Heart right ventricle (tissue), 16 donors: ENCODE results near the gene AHCY. TPM values are rescaled to one million over a fixed set of nuclear protein-coding genes. Genes with fewer than 3 reads are reported as not detected.

Experiments
- ATAC-seq, 8 donors: fragments of 200-7000 bp; cut with Tn5 transposase; one replicate each; pipeline ENCODE4 v1.9.1; 2020; ENCODE audit warnings: mild to moderate bottlenecking in 8 of 8, moderate library complexity in 8 of 8, moderate number of reproducible peaks in 1 of 8
- DNase-seq, 2 donors: peaks; one replicate each; pipeline ENCODE4 v3.0.0-alpha.2; 2020
- H3K27ac ChIP-seq, 10 donors: fragments of 200-600 bp; sonication (generic) in 2 of 10; one replicate each; pipeline versions ENCODE4 v1.5.0 to v1.8.0; 2020 to 2022; ENCODE audit warnings: mild to moderate bottlenecking in 3 of 10
- H3K27me3 ChIP-seq, 7 donors: fragments of 200-600 bp; one replicate each; pipeline ENCODE4 v1.8.0; 2021 to 2022; ENCODE audit warnings: mild to moderate bottlenecking in 2 of 7
- H3K36me3 ChIP-seq, 9 donors: fragments of 200-600 bp; sonication (generic) in 1 of 9; one replicate each; pipeline versions ENCODE4 v1.5.0 to v1.8.0; 2020 to 2022; ENCODE audit warnings: mild to moderate bottlenecking in 2 of 9
- H3K4me1 ChIP-seq, 9 donors: fragments of 200-600 bp; sonication (generic) in 1 of 9; one replicate each; pipeline versions ENCODE4 v1.5.0 to v1.8.0; 2020 to 2022; ENCODE audit warnings: mild to moderate bottlenecking in 4 of 9
- H3K4me3 ChIP-seq, 10 donors: fragments of 200-600 bp; sonication (generic) in 2 of 10; one replicate each; pipeline versions ENCODE4 v1.5.0 to v1.8.0; 2020 to 2022; ENCODE audit warnings: mild to moderate bottlenecking in 7 of 10, moderate library complexity in 2 of 10
- H3K9me3 ChIP-seq, 11 donors: fragments of 200-600 bp in 10 of 11; sonication (generic) in 2 of 11; one replicate each; pipeline versions ENCODE4 v1.5.0 to v1.8.0; 2013 to 2022; ENCODE audit warnings: mild to moderate bottlenecking in 2 of 11, control low read depth in 1 of 11, moderate library complexity in 1 of 11
- WGBS, 2 donors: extraction: QIAGEN DNeasy Blood & Tissue Kit; methylation state at CpG; one replicate each; pipeline ENCODE4 v1.1.7; 2013; ENCODE audit warnings: inconsistent platforms in 1 of 2; 5-methylcytosine and 5-hydroxymethylcytosine counted together
- intact Hi-C, 10 donors: fragments of 100-400 bp; cut with DNase I; formaldehyde crosslinking; loops; one replicate each; pipeline versions ENCODE4 v1.11.1 to v1.14.2; 2022
- polyA plus RNA-seq, 2 donors: library from polyadenylated mRNA; stranded (reverse); fragments of 200-250 nt; gene quantifications; one replicate each; pipeline ENCODE4 v1.2.3, GENCODE V29; 2013
- total RNA-seq, 10 donors: library from RNA; stranded (reverse); fragmentation: NEBNext Ultra II Directional in 3 of 10; extraction: Animal tissue kit (Norgen Biotek cat#: 25700) in 3 of 10; gene quantifications; one replicate each; pipeline versions ENCODE4 v1.2.1 to v1.2.4, GENCODE V29; 2021 to 2023
- TF ChIP-seq, protein P1 (sequence below), 9 donors: fragments of 200-600 bp; sonication (generic) in 2 of 9; IDR thresholded peaks; one replicate each; pipeline versions ENCODE4 v1.5.0 to v1.8.0; 2021 to 2022; ENCODE audit warnings: antibody characterized with exemption in 9 of 9, mild to moderate bottlenecking in 5 of 9, moderate library complexity in 1 of 9
- donor health status: Arrhythmogenic right ventricular cardiomyopathy.
- donor health status: ischemic (EF 13 %, LVEDD 7.1; RV severe dilation, severe dysfunction).
- donor health status: healthy with polysubstance abuse.
- donor health status: DM: no; HTN: yes; CAD: no.
- donor health status: DM: no; HTN: no; CAD: no.
- donor health status: ischemic (EF 25% LVEDD 6.9; RV normal size, moderate dysfunction).
- donor health status: ischemic (EF 25% LVEDD 5.7; RV mildly dilated, moderate dysfunction).
- donor health status: healthy.
- donor health status: DM: yes; HTN: yes; CAD: no.
- donor health status: Ischemic cardiomyopathy.
- donor health status: ischemic (EF 35%, LVEDD 5.7; RV mildly dilated, moderate dysfunction).
- donor health status: nonischemic (EF 11% LVEDD 7.7; RV severe dilation, severe dysfunction).
- donor health status: DM: yes; HTN: yes; CAD: no.
- donor health status: PGD.
- donor health status: ischemic (EF 29% LVEDD 5.4; RV normal size, mild dysfunction).
- donor health status: nonischemic (EF 23%, LVEDD 6.1; RV moderate dilation, normal function).

AHCY gene
- total and polyA plus RNA-seq, 12 donors: 42.3 to 83.9 (median 56.7) TPM

DNA sequence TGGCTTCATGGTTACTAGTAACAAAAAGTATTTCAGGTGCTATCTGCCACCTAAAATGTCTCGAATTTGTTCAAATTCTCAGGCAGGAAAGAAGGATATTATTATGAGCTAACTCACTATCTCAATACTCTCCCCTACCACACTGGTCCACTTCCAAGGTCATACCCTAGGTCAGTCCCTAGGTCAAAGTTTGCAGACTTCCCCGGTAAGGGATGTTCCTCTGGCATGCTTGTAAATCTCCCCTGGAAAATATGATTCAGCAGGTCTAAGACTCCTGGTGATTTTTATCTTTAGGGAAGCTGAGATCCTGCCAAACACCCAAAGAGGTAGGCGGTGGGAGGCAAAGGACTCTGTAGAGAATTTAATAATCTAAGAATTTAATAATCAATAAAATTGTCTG, 6.7 kb downstream of the AHCY start:
- TF ChIP-seq, protein P1, sequence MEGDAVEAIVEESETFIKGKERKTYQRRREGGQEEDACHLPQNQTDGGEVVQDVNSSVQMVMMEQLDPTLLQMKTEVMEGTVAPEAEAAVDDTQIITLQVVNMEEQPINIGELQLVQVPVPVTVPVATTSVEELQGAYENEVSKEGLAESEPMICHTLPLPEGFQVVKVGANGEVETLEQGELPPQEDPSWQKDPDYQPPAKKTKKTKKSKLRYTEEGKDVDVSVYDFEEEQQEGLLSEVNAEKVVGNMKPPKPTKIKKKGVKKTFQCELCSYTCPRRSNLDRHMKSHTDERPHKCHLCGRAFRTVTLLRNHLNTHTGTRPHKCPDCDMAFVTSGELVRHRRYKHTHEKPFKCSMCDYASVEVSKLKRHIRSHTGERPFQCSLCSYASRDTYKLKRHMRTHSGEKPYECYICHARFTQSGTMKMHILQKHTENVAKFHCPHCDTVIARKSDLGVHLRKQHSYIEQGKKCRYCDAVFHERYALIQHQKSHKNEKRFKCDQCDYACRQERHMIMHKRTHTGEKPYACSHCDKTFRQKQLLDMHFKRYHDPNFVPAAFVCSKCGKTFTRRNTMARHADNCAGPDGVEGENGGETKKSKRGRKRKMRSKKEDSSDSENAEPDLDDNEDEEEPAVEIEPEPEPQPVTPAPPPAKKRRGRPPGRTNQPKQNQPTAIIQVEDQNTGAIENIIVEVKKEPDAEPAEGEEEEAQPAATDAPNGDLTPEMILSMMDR (IDR thresholded peaks at IDR 0.05): no peak
- no peak for ATAC-seq

DNA sequence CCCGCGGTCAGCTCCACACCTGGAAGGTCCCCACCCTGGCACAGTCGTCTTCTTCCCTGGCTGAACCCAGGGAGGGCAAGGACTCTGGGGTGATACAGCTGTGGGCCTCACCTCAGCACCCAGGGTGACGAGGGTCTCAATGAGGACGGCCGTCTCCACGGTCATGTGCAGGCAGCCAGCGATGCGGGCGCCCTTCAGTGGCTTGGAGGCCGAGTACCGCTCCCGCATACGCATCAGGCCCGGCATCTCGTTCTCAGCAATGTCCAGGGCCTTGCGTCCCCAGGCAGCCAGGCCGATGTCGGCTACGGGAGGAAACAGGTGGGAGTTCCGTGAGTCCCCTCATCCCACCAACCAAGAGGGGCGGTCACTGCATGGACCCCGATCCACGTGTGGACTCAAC, 7.9 kb downstream of the AHCY start:
- peak in 1 of 8 donors; percentile 9 for ATAC-seq
- TF ChIP-seq, protein P1 (IDR thresholded peaks at IDR 0.05): no peak
- Histone ChIP-seq H3K4me3 (no peak overlapping the region), H3K9me3 (no peaks in the 10 kb centered on the region), H3K27ac (no peak overlapping the region), H3K27me3 (no peaks in the 10 kb centered on the region), H3K36me3 (peaks cover 0 to 53% (median 31%) of the 10 kb centered on the region in 9 donors), H3K4me1 (peaks cover 0 to 24% (median 1%) of the 10 kb centered on the region in 9 donors)
- intact Hi-C loops: no loop called here
- DNase-seq: no peak
- WGBS, 2 donors: 96 to 97% methylated on average over 23 to 24 of the region's 24 CpGs

More for the DNA sequence above, 6.7 kb downstream of the AHCY start:
- Histone ChIP-seq H3K36me3 (peaks cover 0 to 41% (median 21%) of the 10 kb centered on the region in 9 donors), H3K27me3 (no peaks in the 10 kb centered on the region), H3K4me1 (peaks cover 0 to 36% (median 12%) of the 10 kb centered on the region in 9 donors), H3K9me3 (no peaks in the 10 kb centered on the region), H3K27ac (no peak overlapping the region), H3K4me3 (no peak overlapping the region)
- WGBS, 2 donors: 84 to 91% methylated on average over 3 of the region's 3 CpGs
- intact Hi-C loops: no loop called here
- no peak for DNase-seq

DNA sequence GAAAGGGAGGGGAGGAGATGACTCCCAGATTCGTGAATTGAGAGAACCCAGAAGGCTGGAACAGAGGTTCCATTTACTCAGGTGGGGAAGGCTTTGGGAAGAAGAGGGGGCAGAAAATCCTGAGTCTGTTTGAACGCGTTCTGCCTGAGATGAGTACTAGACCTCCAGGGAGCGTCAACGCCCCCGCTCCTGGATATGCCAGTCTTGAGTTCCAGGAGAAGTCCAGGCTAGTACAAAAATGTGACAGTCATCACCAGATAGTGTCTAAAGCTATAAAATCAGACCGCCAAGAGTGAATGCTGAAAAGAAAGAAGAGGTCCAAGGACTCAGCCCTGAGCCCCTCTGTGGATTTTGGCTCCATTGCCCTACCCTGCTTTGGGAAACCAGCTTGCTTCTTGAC, 8.6 kb downstream of the AHCY start:
- ATAC-seq (no peak), DNase-seq (no peak)
- Histone ChIP-seq H3K4me3 (no peak overlapping the region), H3K27ac (no peak overlapping the region), H3K4me1 (peaks cover 0 to 17% (median 0%) of the 10 kb centered on the region in 9 donors), H3K27me3 (no peaks in the 10 kb centered on the region), H3K36me3 (peaks cover 0 to 60% (median 34%) of the 10 kb centered on the region in 9 donors), H3K9me3 (no peaks in the 10 kb centered on the region)
- TF ChIP-seq, protein P1 (IDR thresholded peaks at IDR 0.05): no peak
- intact Hi-C loops: no loop called here
- WGBS, 2 donors: 92 to 93% methylated on average over 7 of the region's 7 CpGs

DNA sequence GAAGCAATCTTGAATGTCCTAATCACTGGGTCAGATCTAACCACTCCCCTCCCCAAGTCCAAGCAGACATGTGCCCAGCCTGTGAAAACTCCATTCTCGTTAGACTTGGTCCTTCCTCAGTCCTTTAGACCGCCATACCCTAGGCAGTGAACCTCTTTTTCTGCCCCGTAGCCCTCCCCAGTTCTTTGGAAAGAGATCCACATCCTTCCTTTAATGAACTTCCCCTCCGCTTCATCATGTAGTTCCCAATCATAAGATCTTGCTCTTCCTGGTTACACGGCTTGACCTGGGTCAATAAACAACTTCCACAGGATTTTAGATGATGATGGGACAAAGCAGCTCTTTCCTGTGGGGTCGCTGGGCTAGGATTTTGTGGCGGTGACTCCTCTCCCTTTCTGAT, 9.6 kb downstream of the AHCY start:
- Histone ChIP-seq H3K27me3 (no peaks in the 10 kb centered on the region), H3K36me3 (peaks cover 0 to 70% (median 36%) of the 10 kb centered on the region in 9 donors), H3K27ac (no peak overlapping the region), H3K4me3 (no peak overlapping the region), H3K4me1 (peaks cover 0 to 10% (median 0%) of the 10 kb centered on the region in 9 donors), H3K9me3 (no peaks in the 10 kb centered on the region)
- ATAC-seq (no peak), DNase-seq (no peak)
- intact Hi-C loops: no loop called here
- WGBS, 2 donors: 65 to 72% methylated on average over 7 of the region's 7 CpGs
- TF ChIP-seq, protein P1 (IDR thresholded peaks at IDR 0.05): no peak
